ENCODE data around the gene DUOX2. TPM values are rescaled to one million over a fixed set of nuclear protein-coding genes. Genes with fewer than 3 reads are reported as not detected.

DUOX2 gene
- total RNA-seq: 10 to 100 TPM in 1 of 6 donors, 1 to 10 TPM in 5; 2.7 to 27.2 (median 6.7) TPM

DNA sequence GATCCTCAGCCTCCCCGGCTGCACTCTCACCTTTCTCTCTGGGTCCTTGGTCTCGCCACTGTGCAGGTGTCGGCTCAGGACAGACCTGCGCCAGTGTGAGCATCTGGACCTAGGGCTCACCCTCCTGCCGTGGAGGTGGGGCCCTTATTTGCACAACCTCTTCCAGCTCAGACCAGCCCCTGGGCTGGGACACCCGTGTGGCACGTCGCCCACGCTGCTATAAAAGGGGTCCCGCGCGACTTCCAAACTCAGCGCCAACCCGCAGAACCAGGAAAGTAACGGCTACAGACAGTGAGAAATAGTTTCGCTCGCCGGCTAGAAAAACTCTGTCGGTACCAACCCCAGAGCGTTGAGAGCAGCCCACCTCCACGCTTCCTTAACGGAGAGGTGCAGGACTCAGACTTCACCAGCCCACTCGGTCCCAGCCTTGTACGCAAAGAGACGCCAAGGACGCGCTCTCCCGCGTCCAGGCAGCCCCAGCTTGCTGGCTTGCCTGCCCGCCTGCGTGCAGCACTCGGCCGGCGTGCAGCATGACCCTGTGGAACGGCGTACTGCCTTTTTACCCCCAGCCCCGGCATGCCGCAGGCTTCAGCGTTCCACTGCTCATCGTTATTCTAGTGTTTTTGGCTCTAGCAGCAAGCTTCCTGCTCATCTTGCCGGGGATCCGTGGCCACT is at the start of gene DUOX2, which contains the start of gene DUOXA2:
Gene DUOX2, minus strand, starts transcription at position 97 of the 675 bp plus-strand sequence. CDS start 761 bp downstream, outside the sequence.
Gene DUOXA2, plus strand, starts transcription at position 251 of the 675 bp plus-strand sequence. Its CDS starts 280 bp downstream, at position 531.
- TF ChIP-seq, protein P1, sequence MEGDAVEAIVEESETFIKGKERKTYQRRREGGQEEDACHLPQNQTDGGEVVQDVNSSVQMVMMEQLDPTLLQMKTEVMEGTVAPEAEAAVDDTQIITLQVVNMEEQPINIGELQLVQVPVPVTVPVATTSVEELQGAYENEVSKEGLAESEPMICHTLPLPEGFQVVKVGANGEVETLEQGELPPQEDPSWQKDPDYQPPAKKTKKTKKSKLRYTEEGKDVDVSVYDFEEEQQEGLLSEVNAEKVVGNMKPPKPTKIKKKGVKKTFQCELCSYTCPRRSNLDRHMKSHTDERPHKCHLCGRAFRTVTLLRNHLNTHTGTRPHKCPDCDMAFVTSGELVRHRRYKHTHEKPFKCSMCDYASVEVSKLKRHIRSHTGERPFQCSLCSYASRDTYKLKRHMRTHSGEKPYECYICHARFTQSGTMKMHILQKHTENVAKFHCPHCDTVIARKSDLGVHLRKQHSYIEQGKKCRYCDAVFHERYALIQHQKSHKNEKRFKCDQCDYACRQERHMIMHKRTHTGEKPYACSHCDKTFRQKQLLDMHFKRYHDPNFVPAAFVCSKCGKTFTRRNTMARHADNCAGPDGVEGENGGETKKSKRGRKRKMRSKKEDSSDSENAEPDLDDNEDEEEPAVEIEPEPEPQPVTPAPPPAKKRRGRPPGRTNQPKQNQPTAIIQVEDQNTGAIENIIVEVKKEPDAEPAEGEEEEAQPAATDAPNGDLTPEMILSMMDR (IDR thresholded peaks at IDR 0.05): no peak
- TF ChIP-seq POLR2A (IDR thresholded peaks at IDR 0.05) (no peak), POLR2AphosphoS5 (IDR thresholded peaks at IDR 0.05) (no peak), EP300 (IDR thresholded peaks at IDR 0.05) (no peak)
- Histone ChIP-seq H3K36me3 (no peaks in the 10 kb centered on the region), H3K4me3 (no peak within 1 kb of the TSS), H3K4me1 (peaks cover 36 to 56% (median 43%) of the 10 kb centered on the region in 4 donors), H3K9me3 (no peaks in the 10 kb centered on the region), H3K27ac (no peak within 1 kb of the TSS), H3K27me3 (peaks cover 4 to 61% (median 41%) of the 10 kb centered on the region in 4 donors)
- no peak for ATAC-seq (ENCODE audit: low FRiP score in 2 of 2)
- 2 to 3% methylated on average over 8 to 36 of the region's 42 CpGs for WGBS, 2 donors
- DNase-seq: peak in 1 of 2 donors; percentile 57

- Histone ChIP-seq H3K4me1 (peaks cover 37 to 79% (median 59%) of the 10 kb centered on the region in 4 donors), H3K36me3 (peaks cover 0 to 4% (median 1%) of the 10 kb centered on the region in 4 donors), H3K27me3 (no peaks in the 10 kb centered on the region), H3K27ac (peak overlapping the region; percentile 0 to 72 (median 68)), H3K9me3 (no peaks in the 10 kb centered on the region), H3K4me3 (no peak overlapping the region)
- TF ChIP-seq, protein P1 (IDR thresholded peaks at IDR 0.05): no peak
- TF ChIP-seq POLR2AphosphoS5 (IDR thresholded peaks at IDR 0.05) (no peak), POLR2A (IDR thresholded peaks at IDR 0.05) (no peak), EP300 (IDR thresholded peaks at IDR 0.05) (no peak)
- no peak for ATAC-seq (ENCODE audit: low FRiP score in 2 of 2)
- no peak for DNase-seq
- WGBS, 2 donors: 78 to 84% methylated on average over 9 of the region's 9 CpGs
These were observed 49.5 kb upstream of the DUOX2 start for GRCh38 chr15:45163508-45163856.

DNA sequence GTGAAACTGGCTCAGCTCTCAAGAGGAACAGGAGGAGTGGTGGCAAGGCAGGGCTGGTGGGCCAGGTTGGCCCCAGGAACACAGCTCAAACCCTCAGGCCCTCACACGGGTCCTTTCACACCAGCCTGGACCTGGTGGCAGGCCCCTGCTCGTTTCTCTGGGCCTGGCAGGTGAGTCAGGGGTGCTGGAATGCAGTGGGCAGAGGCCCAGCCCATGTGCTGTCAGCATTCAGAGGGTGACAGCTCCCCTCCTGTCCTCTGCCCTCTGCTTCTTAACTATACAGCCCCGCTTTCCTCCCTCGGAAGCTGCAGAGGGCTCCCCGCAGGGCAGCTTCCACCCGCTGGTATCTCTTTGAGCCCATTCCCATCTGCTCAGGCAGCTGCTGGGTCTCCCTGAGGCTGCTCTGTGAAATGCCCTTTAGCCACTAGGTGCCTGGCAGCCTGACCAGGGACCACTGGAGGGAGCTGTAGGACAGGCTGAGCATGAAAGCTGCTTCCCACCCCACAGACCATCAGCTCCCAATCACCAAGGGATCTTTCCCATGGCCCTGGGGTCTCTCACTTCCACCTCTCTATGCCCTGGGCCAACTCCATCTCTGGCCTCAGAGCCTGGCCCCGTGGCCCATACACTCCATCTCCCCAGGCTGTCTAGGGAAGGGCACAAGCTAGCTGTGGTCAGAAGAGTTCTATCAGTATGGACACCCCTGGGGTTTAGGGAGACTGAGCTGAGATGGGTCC is 49.0 kb upstream of the DUOX2 start:
- peaks cover 37 to 75% (median 61%) of the 10 kb centered on the region in 4 donors for H3K4me1 ChIP-seq
- peak in 1 of 4 donors; percentile 11 for TF ChIP-seq POLR2A (IDR thresholded peaks at IDR 0.05)
- no peak for TF ChIP-seq POLR2AphosphoS5 (IDR thresholded peaks at IDR 0.05)
- TF ChIP-seq EP300 (IDR thresholded peaks at IDR 0.05): no peak
- TF ChIP-seq, protein P1 (IDR thresholded peaks at IDR 0.05): peak; percentile 65 to 92 (median 88)
- DNase-seq: peak in 1 of 2 donors; percentile 79
- H3K4me3 ChIP-seq: no peak overlapping the region
- peak; percentile 61 to 69 for ATAC-seq (ENCODE audit: low FRiP score in 2 of 2)
- H3K27ac ChIP-seq: peak overlapping the region; percentile 28 to 72 (median 68)
- no peaks in the 10 kb centered on the region for H3K9me3 ChIP-seq
- no peaks in the 10 kb centered on the region for H3K27me3 ChIP-seq
- WGBS, 2 donors: 11 to 23% methylated on average over 5 to 6 of the region's 7 CpGs
- peaks cover 0 to 7% (median 1%) of the 10 kb centered on the region in 4 donors for H3K36me3 ChIP-seq

DNA sequence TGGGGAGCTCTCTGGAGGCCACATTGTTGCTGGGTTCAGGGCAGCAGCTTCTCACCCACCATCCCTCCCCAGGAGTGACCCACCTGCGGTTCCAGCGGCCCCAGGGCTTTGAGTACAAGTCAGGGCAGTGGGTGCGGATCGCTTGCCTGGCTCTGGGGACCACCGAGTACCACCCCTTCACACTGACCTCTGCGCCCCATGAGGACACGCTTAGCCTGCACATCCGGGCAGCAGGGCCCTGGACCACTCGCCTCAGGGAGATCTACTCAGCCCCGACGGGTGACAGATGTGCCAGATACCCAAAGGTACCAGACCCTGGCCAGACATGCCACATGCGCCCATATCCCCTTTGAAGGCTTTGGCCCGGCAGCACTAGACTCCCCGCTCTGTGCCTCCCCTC is 47.7 kb upstream of the DUOX2 start:
- Histone ChIP-seq H3K9me3 (no peaks in the 10 kb centered on the region), H3K4me3 (no peak overlapping the region), H3K4me1 (peaks cover 33 to 83% (median 62%) of the 10 kb centered on the region in 4 donors), H3K27ac (peak overlapping the region in 3 of 4 donors; percentile 28 to 71 (median 65)), H3K36me3 (peaks cover 0 to 14% (median 8%) of the 10 kb centered on the region in 4 donors), H3K27me3 (no peaks in the 10 kb centered on the region)
- DNase-seq: peak in 1 of 2 donors; percentile 49
- TF ChIP-seq EP300 (IDR thresholded peaks at IDR 0.05): no peak
- TF ChIP-seq POLR2AphosphoS5 (IDR thresholded peaks at IDR 0.05): no peak
- peak in 1 of 4 donors; percentile 15 for TF ChIP-seq POLR2A (IDR thresholded peaks at IDR 0.05)
- TF ChIP-seq, protein P1 (IDR thresholded peaks at IDR 0.05): no peak
- WGBS, 2 donors: 97 to 98% methylated on average over 5 to 14 of the region's 14 CpGs
- no peak for ATAC-seq (ENCODE audit: low FRiP score in 2 of 2)

Measured in upper lobe of left lung (tissue), 6 donors.